Measurements from ENCODE around the gene ICA1L. TPM values are rescaled to one million over a fixed set of nuclear protein-coding genes. Genes with fewer than 3 reads are reported as not detected.

Gene ICA1L
- total and polyA plus RNA-seq, 2 of the 8 experiments (the other 6 are each of a cell fraction or from before 2014, with no cell fraction given): 1.1 to 3.4 TPM

GRCh38 chr2:202790676-202791075, 80.9 kb downstream of the ICA1L start (continued):
- TF ChIP-seq SP2 (IDR thresholded peaks at IDR 0.05; ENCODE audit: low read length) (no peak), ATF3 (IDR thresholded peaks at IDR 0.05; ENCODE audit: insufficient read depth, low read depth, low read length) (no peak), NRF1 (IDR thresholded peaks at IDR 0.05; ENCODE audit: low read depth, low read length) (no peak), CTBP2 (IDR thresholded peaks at IDR 0.05; ENCODE audit: borderline replicate concordance, insufficient read depth, insufficient read length, low read length) (no peak)
- TF ChIP-seq, protein P1, sequence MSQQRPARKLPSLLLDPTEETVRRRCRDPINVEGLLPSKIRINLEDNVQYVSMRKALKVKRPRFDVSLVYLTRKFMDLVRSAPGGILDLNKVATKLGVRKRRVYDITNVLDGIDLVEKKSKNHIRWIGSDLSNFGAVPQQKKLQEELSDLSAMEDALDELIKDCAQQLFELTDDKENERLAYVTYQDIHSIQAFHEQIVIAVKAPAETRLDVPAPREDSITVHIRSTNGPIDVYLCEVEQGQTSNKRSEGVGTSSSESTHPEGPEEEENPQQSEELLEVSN (IDR thresholded peaks at IDR 0.05): no peak
